ENCODE data around the gene THRB.

- TF ChIP-seq, protein P1, sequence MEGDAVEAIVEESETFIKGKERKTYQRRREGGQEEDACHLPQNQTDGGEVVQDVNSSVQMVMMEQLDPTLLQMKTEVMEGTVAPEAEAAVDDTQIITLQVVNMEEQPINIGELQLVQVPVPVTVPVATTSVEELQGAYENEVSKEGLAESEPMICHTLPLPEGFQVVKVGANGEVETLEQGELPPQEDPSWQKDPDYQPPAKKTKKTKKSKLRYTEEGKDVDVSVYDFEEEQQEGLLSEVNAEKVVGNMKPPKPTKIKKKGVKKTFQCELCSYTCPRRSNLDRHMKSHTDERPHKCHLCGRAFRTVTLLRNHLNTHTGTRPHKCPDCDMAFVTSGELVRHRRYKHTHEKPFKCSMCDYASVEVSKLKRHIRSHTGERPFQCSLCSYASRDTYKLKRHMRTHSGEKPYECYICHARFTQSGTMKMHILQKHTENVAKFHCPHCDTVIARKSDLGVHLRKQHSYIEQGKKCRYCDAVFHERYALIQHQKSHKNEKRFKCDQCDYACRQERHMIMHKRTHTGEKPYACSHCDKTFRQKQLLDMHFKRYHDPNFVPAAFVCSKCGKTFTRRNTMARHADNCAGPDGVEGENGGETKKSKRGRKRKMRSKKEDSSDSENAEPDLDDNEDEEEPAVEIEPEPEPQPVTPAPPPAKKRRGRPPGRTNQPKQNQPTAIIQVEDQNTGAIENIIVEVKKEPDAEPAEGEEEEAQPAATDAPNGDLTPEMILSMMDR (IDR thresholded peaks at IDR 0.05) = no peak
- TF ChIP-seq POLR2A (IDR thresholded peaks at IDR 0.05) (no peak), EP300 (IDR thresholded peaks at IDR 0.05) (no peak), POLR2AphosphoS5 (IDR thresholded peaks at IDR 0.05) (peak in 1 of 3 donors; percentile 4)
Measured at GRCh38 chr3:24128199-24129005, 366.2 kb downstream of the THRB start.
